NCI-H1105 (cell line): Measurements from ENCODE around the gene ARID4A.
"Not testable (repeated sequence)": the region's sequence is repeated elsewhere in the genome, so short reads cannot be mapped to it uniquely, and the experiment has no call there.

ENCODE experiments used
- DNase-seq: peaks from one replicate; lab custom pipeline; 2025; lab: John Stamatoyannopoulos, UW

ARID4A gene

DNA sequence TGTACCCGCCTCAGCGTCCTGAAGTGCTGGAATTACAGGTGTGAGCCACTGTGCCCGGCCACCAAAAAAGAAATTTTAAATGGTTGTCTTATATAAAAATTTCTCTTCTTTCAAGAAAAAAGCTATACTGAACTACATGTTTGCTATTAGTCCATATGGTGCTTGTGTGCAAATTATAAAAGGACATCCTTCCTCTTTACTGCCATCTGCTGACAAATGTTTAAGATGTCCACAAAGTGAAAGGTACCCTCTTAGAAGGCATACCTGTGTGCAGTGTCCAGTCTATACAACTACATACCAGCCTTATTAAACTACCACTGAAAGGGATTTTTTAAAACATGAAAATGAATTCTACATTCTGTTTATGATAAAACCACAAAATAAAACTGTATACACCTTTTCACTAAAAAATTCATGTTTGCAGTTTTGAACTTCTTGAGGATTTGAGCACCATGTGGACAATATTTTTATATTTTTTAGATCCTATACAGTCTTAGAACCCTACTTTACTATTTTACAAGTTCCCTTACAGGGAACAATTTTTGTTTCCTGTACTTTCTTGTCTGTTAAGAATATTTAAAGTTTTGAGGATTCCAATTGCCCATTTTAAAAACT is 64.5 kb downstream of the ARID4A start:
- peak; percentile 35 for DNase-seq

DNA sequence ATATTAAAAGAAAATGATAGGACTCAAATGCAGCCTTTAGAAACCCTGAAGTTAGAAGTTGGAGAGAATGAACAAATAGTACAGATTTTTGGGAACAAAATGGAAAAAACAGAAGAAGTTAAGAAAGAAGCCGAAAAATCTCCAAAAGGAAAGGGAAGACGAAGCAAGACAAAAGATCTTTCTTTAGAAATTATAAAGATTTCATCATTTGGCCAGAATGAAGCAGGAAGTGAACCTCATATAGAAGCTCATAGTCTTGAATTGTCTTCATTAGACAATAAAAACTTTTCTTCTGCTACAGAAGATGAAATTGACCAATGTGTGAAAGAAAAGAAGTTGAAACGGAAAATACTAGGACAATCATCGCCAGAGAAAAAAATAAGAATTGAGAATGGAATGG is 66.0 kb downstream of the ARID4A start:
- DNase-seq: no peak

DNA sequence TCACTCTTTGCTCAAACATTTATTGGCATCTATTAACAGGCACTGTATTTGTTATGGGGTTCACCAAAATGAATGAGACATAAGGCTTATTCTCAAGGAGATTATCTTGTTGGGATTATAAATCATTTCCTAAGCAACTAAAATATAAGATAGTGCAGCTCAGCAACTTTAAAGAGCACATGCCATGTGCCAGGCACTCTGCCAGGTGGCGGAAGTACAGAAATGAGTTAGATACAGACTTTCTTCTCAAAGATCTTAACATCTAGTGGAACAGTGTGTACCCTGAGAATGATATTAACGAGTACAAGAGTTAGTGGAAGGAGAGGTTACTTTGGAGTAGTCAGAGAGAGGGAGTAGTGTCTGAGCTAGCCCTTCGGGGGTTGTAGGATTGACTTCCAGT is 68.9 kb downstream of the ARID4A start:
- no peak for DNase-seq

DNA sequence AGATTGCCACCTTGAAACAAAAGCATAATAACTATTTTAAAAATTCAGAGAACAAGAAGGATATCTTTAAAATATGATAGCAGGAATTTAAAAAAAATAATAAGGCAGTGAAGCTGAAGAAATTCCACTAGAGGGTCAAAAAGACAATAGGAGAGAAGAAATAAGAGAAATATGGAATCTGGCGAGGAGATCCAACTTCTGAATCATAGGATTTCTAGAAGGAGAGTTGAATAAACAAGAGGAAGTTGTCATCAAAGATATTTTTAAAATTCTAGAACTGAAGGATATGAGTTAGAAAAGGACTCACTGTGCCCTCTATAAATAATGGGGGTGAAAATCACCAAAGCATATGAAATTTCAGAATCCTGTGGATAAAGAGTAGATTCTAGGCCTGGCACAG is 70.6 kb downstream of the ARID4A start:
- DNase-seq: no peak

DNA sequence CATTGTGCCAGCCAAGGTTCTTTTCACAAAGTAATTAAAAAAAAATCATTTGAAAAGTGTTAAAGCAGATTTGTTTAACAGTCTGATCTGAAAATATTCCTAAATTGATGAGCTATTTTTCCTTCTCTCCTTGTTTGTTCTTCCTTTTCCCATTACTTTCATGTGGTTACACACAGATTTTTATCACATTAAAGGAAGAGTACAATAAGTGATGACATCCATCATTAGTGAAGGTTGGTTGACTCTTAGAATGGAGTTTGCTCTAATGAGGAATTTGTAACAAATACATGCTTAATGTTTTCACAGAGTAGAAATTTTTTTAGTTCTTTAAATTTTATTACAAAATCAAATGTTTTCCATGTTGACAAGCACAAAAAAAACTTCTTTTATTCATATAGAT is 78.4 kb downstream of the ARID4A start:
- no peak for DNase-seq

DNA sequence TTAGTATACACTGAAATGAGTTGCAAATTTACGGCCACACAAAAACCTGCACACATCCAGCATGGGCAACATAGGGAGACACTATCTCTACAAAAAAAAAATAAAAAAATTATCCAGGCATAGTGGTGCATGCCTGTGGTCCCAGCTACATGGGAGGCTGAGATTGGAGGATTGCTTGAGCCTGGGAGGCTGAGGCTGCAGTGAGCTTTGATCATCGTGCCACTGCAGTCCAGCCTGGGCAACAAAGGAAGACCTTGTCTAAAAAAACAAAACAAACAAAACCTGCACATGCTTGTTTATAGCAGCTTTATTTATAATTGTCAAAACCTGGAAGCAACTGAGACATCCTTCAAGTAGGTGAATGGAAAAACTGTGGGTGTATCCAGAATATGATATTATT is 92.5 kb downstream of the ARID4A start:
- no peak for DNase-seq

DNA sequence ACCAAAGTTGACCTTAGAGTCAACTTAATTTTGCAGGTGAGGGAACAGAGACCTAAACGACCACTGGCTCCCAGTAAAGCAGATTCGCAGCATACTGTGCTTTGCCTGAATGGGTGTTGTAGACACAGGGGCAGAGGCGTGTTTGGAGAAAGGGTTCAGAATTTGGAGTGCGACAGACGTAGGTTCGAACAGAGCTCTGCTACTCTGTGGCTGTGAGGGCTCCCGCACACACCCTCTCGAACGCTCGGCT is 97.1 kb downstream of the ARID4A start:
- DNase-seq: no peak

DNA sequence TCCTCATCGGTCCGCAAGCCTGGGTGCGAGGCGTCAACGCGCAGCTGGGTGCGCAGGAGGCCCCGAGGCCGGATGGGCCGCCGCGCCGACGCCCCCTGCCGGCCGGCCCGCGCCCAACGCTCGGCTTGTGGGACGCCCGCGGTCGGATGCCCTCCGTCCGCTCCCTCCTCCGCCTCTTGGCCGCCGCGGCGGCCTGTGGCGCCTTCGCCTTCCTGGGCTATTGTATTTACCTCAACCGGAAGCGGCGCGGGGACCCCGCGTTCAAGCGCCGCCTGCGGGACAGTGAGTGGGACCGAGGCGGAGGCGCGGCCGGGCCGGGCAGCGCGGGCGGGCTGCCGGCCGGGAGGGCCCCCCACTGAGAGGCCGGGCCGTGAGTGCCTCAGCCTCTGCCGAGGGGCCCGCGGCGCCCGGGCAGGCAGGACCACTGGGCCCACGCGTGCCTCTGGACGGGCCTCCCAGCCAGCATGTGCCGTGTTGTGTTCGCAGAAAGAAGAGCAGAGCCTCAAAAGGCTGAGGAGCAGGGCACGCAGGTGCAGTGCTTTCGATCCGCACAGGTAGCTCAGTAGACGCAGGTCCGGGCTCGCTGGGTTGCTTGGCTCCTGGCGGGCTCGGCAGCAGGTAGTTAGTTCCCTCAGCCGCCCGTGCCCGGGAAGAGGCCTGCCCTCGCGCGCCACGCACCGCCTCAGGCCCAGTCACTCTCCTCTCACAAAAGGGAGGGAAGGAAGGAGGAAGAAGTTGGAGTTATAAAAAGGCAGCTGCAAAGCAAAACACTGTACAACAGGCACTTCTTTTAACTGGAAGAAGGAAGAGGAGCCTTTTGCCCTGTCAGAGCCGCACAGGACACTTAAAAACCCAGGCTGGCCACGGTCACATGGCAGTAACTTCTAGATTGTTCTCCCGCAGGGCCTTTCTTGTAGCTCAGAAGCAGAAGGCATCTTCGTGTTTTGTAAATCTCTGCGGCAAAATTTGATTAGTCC is 97.7 kb downstream of the ARID4A start, which contains the start of gene TOMM20L:
Gene TOMM20L (plus strand): TSS at position 119 of the 977 bp plus-strand sequence. CDS start 28 bp downstream, at position 147.
- peak; percentile 63 for DNase-seq

DNA sequence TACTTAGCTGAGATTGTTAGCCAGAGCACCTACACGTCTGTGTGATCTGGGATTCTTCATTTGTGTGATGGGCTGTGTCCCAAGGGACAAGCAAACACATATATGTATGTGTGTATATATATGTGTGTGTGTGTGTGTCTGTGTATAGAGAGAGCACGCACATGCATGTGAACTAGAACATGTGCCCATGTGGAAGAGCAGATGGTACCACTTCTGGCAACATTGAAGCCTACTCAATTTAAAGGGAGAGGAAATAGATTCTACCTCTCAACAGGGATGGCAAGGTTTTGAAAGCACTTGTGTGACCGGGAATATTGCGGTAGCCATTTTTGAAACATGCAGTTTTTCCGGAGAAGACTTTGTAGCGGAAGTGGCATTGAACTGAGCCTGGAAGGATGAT is 98.8 kb downstream of the ARID4A start:
- no peak for DNase-seq

DNA sequence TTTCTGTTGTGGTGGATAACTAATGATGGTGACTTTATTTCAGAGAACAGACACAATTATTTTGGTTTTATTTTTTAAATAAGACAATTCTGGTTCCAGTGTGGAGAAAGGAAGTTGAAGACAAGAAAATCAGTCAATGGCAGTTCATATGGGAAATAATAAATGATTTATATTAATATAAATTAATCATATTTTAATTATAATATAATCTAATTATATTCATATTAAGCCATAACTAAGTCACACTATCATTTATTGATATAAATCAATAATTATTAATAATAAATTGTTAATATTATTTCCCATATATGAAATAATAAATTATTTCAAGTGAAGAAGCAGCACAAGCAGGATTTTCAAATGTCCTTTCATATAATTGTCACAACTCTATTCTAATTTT is 100.1 kb downstream of the ARID4A start:
- no peak for DNase-seq

DNA sequence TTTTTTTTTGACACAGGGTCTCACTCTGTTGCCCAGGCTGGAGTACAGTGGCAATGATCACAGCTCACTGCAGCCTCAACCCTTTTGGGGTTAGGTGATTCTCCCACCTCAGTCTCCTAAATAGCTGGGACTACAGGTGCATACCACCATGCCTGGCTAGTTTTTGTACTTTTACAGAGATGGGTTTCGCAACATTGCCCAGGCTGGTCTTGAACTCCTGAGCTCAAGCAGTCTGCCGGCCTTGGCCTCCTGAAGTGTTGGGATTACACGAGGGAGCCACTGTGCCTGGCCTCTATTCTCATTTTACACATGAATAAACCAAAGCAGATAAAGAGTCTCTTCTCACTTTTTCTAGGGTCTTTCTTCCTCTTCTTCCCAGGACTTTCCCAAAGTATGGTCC is 100.5 kb downstream of the ARID4A start:
- no peak for DNase-seq

DNA sequence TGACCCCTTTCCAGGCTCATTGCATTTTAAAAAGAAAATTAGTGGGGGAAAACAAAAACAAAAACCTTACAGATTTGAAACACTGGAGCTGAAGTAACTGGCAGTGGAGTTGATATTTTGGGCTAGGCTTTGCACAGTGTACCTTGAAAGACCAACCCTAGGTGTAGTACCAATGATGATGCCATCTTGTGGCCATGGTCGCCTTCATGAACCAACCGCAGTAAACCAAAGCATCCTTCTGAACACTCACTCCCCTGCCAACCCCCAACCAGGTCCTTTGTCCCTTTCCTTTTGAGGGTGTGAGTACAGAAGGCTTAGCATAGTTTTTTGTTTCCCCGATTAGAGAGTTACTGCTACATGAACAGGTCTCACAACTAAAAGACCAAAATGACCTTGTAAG is 103.2 kb downstream of the ARID4A start:
- no peak for DNase-seq

DNA sequence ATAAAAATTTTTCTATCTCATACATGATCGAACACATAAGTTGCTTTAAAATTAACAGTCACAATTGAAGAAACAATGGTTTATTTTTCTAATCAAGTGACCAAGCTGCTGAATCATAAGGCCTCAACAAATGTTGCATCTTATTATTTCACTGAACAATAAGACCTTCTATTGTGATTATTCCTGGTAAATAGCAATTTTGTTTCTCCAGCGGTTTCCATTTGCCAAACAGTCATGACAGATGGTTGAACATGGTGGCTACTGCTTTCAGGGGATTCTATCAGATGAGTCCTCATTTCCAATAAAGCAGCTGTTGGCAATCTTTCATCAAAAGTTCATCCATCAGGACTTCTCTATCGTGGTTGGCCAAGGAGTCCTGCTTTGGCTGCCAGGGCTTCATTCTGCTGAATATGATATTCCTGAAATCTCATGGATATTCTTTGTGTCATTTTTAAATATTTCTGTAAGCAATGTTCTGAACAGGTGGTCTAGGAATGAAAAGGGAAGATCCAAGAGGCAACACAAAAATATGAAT is 110.4 kb downstream of the ARID4A start:
- DNase-seq: no peak

DNA sequence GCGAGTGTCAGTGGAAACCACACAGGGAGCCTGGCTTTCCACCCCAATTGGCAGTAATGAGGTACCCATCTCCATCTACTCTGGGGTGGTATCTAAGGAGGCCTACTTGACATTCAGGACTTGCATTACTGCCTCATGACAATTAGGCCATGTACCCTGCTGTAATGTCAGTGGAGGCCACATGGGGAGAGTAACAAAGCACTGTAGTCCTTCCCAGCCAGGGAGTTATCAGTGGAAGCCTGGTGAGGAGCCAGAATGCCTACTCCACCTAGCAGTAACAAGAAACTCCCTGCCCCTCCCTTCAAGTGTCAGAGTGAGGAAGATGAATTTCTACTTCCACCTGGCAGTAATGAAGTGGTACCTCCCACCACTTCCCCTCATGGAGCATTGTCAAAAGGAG is 116.5 kb downstream of the ARID4A start:
- DNase-seq: no peak

DNA sequence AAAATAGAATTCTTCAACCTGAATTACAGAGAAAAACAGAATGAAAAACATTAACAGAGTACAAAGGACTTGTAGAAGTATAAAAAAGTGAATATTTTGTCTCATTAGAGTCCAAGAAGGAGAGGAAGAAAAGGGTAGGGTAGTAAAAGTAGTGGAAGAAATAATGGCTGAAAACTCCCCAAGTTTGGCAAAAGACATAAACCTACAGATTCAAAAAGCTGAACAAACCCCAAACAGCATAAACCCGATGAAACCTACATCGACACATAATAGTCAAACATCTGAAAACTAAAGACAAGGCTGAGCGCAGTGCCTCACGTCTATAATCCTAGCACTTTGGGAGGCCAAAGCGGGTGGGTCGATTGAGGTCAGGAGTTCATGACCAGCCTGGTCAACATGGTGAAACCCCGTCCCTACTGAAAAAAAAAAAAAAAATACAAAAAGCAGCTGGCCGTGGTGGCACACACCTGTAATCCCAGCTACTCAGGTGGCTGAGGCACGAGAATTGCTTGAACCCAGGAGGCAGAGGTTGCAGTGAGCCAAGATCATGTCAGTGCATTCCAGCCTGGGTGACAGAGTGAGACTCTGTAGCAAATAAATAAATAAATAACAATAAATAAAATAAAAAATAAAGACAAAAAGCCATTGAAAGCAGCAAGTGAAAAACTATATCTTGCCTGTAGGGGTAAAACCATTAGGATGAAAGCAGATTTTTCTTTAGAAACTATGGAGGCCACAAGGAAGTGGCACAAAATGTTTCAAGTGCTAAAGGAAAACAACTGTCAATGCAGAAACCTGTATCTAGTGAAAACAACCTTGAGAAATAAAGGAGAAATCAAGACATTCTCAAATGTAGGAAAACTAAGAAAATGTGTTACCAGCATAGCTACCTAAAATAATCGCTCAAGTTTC is 117.5 kb downstream of the ARID4A start:
- no peak for DNase-seq

DNA sequence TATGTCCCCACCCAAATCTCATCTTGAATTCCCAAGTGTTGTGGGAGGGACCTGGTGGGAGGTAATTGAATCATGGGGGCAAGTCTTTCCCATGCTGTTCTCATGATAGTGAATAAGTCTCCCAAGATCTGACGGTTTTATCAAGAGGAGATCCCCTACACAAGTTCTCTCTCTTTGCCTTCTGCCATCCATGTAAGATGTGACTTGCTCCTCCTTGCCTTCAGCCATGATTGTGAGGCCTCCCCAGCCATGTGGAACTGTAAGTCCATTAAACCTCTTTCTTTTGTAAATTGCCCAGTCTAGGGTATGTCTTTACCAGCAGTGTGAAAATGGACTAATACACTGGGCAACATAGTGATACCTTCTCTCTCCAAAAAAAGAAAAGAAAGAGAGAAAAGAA is 118.6 kb downstream of the ARID4A start:
- not testable (repeated sequence) for DNase-seq
